NCI-H2196 treated with DMSO at 0.1 percent for 48 hours (cell line): ENCODE data around the gene TNIK.

ENCODE experiments used
- DNase-seq: peaks from one replicate; lab custom pipeline; 2025; ENCODE audit not compliant: unreplicated experiment; lab: John Stamatoyannopoulos, UW

The TNIK gene

GRCh38 chr3:171200750-171201088, 259.5 kb downstream of the TNIK start:
- DNase-seq, result no peak

- DNase-seq, result no peak
Measured at GRCh38 chr3:171200052-171200749, 260.0 kb downstream of the TNIK start.

GRCh38 chr3:171199473-171199829, 260.8 kb downstream of the TNIK start:
- DNase-seq, result no peak

- no peak for DNase-seq
Measured at GRCh38 chr3:171198781-171199472, 261.3 kb downstream of the TNIK start.

GRCh38 chr3:171195686-171196085, 264.5 kb downstream of the TNIK start:
- DNase-seq, result no peak

- no peak for DNase-seq
Measured at GRCh38 chr3:171194965-171195364, 265.2 kb downstream of the TNIK start.

- no peak for DNase-seq
Measured at GRCh38 chr3:171193693-171194092, 266.5 kb downstream of the TNIK start.

GRCh38 chr3:171192176-171192854, 267.9 kb downstream of the TNIK start:
- peak; percentile 75 for DNase-seq

- no peak for DNase-seq
Measured at GRCh38 chr3:171190668-171191067, 269.5 kb downstream of the TNIK start.

- no peak for DNase-seq
Measured at GRCh38 chr3:171189394-171190080, 270.7 kb downstream of the TNIK start.

- DNase-seq, result peak; percentile 22
Measured at GRCh38 chr3:171187706-171188290, 272.4 kb downstream of the TNIK start.

GRCh38 chr3:171186817-171187500, 273.2 kb downstream of the TNIK start:
- DNase-seq, result no peak

GRCh38 chr3:171186383-171186782, 273.8 kb downstream of the TNIK start:
- DNase-seq, result no peak

- DNase-seq, result no peak
Measured at GRCh38 chr3:171185959-171186358, 274.2 kb downstream of the TNIK start.

GRCh38 chr3:171184372-171184771, 275.8 kb downstream of the TNIK start:
- DNase-seq, result no peak

GRCh38 chr3:171183042-171183441, 277.2 kb downstream of the TNIK start:
- DNase-seq, result no peak

- no peak for DNase-seq
Measured at GRCh38 chr3:171181907-171182690, 278.1 kb downstream of the TNIK start.

GRCh38 chr3:171178714-171179113, 281.5 kb downstream of the TNIK start:
- DNase-seq, result no peak

GRCh38 chr3:171177553-171177952, 282.7 kb downstream of the TNIK start:
- no peak for DNase-seq

GRCh38 chr3:171177056-171177455, 283.1 kb downstream of the TNIK start:
- no peak for DNase-seq
